ENCODE measurements around the gene LRRFIP1. TPM values are rescaled to one million over a fixed set of nuclear protein-coding genes. Genes with fewer than 3 reads are reported as not detected.

LRRFIP1 gene
- total and polyA plus RNA-seq, 2 of the 13 experiments (the other 11 are each of a cell fraction or from before 2014, with no cell fraction given), result 15.9 to 40.5 TPM

DNA sequence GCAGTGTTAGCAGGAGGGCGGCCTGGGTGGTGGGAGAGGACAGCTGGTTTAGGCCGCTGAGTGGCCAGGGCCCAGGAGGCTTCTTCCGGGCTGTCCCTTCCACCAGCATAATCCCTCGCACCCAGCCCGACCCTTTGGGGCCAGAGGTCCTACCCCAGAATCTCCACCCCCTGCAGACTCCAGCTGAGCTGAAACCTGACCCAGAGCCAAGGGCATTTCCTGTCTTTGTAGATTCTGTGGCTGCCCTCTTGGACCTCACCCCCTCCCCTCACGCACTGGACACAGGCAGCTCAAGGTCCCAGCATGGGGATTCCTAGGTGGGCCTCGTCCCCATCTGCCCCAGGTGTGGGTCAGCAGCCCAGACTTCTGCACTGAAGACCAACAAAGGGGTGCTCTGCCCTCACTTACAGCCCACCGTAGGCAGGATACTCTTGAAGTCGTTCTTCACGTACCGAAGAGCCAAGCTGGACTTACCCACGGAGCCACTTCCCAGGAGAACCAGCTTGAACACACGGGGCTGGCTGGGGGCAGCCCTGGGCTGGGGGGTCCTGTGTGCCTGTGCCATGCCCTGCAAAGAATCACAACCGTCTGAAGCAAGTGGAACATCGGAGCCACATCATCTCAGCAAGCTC, 41.7 kb upstream of the LRRFIP1 start (continued):
- TF ChIP-seq, protein P1, sequence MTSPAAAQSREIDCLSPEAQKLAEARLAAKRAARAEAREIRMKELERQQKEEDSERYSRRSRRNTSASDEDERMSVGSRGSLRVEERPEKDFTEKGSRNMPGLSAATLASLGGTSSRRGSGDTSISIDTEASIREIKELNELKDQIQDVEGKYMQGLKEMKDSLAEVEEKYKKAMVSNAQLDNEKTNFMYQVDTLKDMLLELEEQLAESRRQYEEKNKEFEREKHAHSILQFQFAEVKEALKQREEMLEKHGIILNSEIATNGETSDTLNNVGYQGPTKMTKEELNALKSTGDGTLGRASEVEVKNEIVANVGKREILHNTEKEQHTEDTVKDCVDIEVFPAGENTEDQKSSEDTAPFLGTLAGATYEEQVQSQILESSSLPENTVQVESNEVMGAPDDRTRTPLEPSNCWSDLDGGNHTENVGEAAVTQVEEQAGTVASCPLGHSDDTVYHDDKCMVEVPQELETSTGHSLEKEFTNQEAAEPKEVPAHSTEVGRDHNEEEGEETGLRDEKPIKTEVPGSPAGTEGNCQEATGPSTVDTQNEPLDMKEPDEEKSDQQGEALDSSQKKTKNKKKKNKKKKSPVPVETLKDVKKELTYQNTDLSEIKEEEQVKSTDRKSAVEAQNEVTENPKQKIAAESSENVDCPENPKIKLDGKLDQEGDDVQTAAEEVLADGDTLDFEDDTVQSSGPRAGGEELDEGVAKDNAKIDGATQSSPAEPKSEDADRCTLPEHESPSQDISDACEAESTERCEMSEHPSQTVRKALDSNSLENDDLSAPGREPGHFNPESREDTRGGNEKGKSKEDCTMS (CRISPR knock-in tag; conservative IDR thresholded peaks at IDR 0.05), result no peak
- no peak for TF ChIP-seq ZNF775 (CRISPR knock-in tag; IDR thresholded peaks at IDR 0.05; ENCODE audit: borderline replicate concordance)
- TF ChIP-seq, protein P2, sequence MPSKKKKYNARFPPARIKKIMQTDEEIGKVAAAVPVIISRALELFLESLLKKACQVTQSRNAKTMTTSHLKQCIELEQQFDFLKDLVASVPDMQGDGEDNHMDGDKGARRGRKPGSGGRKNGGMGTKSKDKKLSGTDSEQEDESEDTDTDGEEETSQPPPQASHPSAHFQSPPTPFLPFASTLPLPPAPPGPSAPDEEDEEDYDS (CRISPR knock-in tag; IDR thresholded peaks at IDR 0.05), result peak; percentile 70; the same call in 1 of the 2 replicates
- TF ChIP-seq TRIM24 (CRISPR knock-in tag; IDR thresholded peaks at IDR 0.05), result peak; percentile 88
- TF ChIP-seq NKX3-1 (CRISPR knock-in tag; IDR thresholded peaks at IDR 0.05), result peak; percentile 71; the same call in 1 of the 2 replicates
- peak; percentile 84 for TF ChIP-seq PPARG (CRISPR knock-in tag; conservative IDR thresholded peaks at IDR 0.05)
- peak; percentile 64 for TF ChIP-seq KDM2A (CRISPR knock-in tag; IDR thresholded peaks at IDR 0.05; ENCODE audit: borderline replicate concordance, low read depth)
- TF ChIP-seq ZNF205 (CRISPR knock-in tag; IDR thresholded peaks at IDR 0.05), result peak; percentile 83
- peak; percentile 95; the same call in 1 of the 2 replicates for TF ChIP-seq DPF2 (CRISPR knock-in tag; IDR thresholded peaks at IDR 0.05; ENCODE audit: borderline replicate concordance, low read depth)
- peak; percentile 67; the same call in 1 of the 2 replicates for TF ChIP-seq TCF7 (IDR thresholded peaks at IDR 0.05; ENCODE audit: low read depth)
- peak; percentile 96 for TF ChIP-seq ZNF430 (CRISPR knock-in tag; IDR thresholded peaks at IDR 0.05)
- TF ChIP-seq ZFX (CRISPR knock-in tag; IDR thresholded peaks at IDR 0.05; ENCODE audit: low read depth), result peak; percentile 68
- TF ChIP-seq TEAD3 (CRISPR knock-in tag; optimal IDR thresholded peaks at IDR 0.05; ENCODE audit: borderline replicate concordance), result peak; percentile 93
- no peak for TF ChIP-seq ZNF468 (CRISPR knock-in tag; IDR thresholded peaks at IDR 0.05)
- no peak for TF ChIP-seq ZNF496 (CRISPR knock-in tag; IDR thresholded peaks at IDR 0.05; ENCODE audit: insufficient replicate concordance)
- TF ChIP-seq CHCHD3 (CRISPR knock-in tag; IDR thresholded peaks at IDR 0.05), result 0 out of 2 replicates have a peak, but pooled peaks have one; percentile 50
- no peak for TF ChIP-seq KLF11 (CRISPR knock-in tag; IDR thresholded peaks at IDR 0.05)
- no peak for TF ChIP-seq ZNF816 (CRISPR knock-in tag; IDR thresholded peaks at IDR 0.05; ENCODE audit: borderline replicate concordance)
- no peak for TF ChIP-seq HNRNPLL (IDR thresholded peaks at IDR 0.05; ENCODE audit: low read depth, low read length, poor library complexity, severe bottlenecking)
- TF ChIP-seq, protein P3, sequence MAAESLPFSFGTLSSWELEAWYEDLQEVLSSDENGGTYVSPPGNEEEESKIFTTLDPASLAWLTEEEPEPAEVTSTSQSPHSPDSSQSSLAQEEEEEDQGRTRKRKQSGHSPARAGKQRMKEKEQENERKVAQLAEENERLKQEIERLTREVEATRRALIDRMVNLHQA (CRISPR knock-in tag; IDR thresholded peaks at IDR 0.05), result no peak
- no peak for TF ChIP-seq ZNF143 (CRISPR knock-in tag; IDR thresholded peaks at IDR 0.05)
- TF ChIP-seq ZNF121 (CRISPR knock-in tag; IDR thresholded peaks at IDR 0.05), result peak; percentile 75; the same call in 1 of the 2 replicates
- TF ChIP-seq SMARCE1 (IDR thresholded peaks at IDR 0.05; ENCODE audit: borderline replicate concordance), result no peak

All from HepG2 (cell line).